ENCODE measurements around the gene FOXO3B.
"Not testable (repeated sequence)": the region's sequence is repeated elsewhere in the genome, so short reads cannot be mapped to it uniquely, and the experiment has no call there.

FOXO3B gene

DNA sequence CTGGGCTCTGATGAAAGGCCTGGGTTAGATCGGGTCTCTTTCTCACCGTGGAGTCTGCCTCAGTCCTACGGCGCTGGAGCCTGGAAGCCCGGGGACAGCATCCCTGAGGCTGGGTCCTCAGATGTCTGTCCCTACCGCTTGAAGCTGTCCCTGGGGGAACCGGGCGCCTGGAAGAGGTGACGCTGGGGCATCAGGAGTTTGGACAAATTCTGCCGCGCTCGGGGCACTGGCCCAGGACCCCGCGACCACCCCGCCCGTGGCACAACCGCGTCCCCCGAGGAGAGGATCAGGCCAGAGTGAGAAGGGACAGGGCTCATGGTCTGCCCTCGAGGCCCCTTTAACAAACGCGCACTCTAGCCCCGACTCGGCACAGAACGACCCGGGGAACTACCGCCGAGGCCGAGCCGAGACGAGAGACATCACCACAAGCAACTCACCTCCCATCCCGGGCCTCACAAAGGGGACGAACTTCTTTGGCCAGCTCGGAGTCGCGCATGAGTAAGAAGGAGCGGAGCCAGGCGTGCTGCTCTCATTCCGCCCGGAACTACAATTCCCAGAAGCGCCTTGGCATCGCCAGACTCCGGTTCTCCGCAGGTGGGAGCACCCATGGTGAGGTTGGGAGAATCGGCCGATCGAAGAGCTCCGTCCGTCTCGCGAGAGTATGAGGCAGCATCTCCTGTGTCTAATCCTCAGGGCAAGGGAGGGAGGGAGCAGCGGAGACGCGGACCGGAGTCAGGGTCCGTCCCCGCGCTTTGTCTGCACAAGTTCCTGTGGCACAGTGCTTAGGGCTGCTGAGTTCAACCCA is at the start of gene FOXO3B:
Gene FOXO3B (minus strand): TSS at position 548 of the 805 bp plus-strand sequence. CDS start 663 bp downstream, outside the sequence.
- peak; percentile 48 to 97 (median 86) for DNase-seq
- intact Hi-C loops (cut with DNase I), result not testable (repeated sequence)

DNA sequence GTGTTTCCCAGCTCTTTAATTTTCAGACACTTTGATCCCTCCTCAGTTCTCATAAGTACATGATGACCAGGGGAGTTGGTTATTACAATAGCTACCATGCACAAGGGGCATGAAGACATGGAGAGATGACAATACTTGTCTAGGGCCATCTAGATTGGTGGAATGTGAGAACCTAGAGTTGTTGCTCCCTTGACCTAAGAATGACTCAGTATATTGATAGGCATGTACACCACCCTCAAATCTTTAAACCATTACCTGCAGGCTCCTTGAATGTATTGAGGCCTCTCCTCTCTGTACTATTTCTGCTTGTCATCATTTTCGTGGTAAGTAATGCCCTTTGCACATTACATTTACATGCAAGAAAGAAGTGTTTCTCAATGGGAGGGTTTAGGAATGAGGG is 41.4 kb upstream of the FOXO3B start:
- DNase-seq; intact Hi-C loops (cut with DNase I): not testable (repeated sequence)

DNA sequence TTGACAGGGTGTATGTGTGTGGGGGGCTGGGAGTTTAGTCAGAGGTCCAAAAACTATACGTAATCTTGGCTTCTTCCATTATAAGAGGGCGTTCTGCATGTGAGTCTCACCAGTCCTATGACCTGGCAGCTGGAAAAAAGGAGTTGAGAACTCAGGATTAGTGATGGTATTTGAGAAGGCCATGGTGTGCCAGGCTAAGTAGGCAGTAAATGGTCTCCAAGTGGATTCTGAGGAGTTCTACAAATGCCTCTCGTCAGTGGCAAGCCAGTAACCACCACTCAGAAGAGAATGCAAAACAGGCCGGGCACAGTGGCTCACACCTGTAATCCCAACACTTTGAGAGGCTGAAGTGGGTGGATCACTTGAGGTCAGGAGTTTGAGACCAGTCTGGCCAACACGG is 40.5 kb upstream of the FOXO3B start:
- intact Hi-C loops (cut with DNase I); DNase-seq: not testable (repeated sequence)

DNA sequence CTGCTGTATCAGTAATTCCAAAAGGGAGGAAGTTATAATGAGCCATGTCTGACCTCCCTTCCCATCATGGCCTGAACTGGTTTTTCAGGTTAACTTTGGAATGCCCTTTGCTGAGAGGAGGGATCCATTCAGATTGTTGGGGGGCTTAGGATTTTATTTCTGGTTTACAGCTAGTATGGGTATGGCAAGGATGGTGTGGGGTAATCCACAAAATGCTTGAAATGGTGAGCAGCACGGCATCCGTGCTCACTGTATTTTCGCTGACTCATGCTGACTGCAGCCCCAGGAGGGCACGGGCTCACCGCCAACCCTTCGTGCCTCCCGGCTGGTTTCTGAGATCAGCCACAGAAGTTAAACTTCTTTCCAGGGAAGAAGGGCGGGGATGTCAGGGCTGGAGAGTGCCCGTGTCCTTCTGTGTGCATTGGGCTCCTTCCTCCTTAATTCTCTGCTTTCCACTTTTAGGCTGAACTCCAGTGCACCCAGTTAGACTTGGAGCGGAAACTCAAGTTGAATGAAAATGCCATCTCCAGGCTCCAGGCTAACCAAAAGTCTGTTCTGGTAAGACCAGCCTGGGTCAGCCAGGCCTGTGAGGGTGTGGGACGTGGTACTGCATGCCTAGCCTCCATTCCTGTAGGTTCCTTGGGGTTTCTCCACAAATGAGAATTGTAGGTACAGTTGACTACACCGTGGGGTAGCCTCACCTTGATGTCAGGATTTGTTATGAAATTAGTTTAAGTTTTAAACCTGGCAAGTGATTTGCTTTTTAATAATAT is 39.8 kb upstream of the FOXO3B start:
- DNase-seq; intact Hi-C loops (cut with DNase I): not testable (repeated sequence)

DNA sequence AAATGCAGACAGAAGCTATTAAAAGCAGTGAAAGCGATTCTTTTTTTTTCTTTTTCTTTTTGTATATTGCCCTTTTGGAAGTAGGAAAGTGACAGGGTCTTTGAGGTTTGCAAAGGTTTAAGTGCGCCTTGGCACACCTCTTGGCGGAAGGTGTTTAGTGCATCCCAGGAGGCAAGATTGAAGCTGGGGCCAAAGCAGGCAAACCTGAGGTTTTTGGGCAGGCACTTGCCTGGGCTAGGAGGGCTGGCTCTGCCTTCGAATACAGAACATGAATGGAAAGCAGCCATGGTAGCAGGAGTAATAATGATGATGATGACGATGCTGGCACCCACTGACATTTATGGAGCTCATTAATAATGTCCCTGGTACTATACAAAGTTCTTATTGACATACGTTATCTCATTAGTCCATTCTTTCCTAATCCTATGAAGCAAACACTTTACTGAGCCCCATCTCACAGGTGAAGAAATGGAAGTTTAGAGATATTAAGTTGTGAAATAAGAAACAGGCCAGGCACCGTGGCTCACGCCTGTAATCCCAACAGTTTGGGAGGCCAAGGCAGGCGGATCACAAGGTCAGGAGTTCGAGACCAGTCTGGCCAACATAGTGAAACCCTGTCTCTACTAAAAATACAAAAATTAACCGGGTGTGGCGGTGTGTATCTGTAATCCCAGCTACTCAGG is 37.5 kb upstream of the FOXO3B start:
- DNase-seq; intact Hi-C loops (cut with DNase I): not testable (repeated sequence)

DNA sequence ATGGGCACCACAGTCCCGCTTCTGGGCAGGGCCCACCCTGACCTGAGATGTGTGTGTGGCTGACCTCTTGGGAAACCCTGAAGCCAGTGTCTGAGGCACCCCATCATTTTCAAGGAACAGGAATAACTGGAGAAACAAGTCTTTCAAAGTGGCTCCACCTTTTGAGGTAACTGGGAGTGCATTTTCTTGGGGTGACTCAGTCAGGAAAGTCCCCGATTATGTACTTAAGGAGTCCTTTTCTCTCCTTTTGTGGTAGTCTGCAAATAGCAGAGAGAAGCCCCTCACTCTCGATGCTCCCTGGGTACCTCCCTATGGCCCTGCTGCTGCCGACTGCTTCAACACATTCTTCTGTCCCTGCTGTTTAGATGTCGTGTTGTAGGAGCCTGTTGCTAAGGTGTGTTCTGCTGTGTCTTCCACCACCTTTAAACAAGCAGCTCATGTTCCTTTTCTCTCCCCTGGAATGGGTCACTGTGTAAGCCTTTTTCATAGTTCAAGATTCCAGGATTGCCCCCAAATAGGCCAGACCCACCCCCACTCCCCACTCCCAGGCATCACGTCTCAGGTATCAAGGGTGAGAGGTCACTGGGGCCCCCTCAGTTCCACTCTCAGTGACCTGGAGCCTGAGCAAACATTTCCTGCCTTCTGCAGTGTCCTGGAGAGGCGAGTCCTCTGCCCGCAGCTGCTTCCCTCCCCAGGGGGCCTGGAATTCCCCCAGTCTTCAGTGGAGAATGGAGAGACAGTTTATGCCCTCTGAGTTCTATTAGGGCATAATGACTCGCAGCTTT is 36.7 kb upstream of the FOXO3B start:
- DNase-seq; intact Hi-C loops (cut with DNase I): not testable (repeated sequence)

DNA sequence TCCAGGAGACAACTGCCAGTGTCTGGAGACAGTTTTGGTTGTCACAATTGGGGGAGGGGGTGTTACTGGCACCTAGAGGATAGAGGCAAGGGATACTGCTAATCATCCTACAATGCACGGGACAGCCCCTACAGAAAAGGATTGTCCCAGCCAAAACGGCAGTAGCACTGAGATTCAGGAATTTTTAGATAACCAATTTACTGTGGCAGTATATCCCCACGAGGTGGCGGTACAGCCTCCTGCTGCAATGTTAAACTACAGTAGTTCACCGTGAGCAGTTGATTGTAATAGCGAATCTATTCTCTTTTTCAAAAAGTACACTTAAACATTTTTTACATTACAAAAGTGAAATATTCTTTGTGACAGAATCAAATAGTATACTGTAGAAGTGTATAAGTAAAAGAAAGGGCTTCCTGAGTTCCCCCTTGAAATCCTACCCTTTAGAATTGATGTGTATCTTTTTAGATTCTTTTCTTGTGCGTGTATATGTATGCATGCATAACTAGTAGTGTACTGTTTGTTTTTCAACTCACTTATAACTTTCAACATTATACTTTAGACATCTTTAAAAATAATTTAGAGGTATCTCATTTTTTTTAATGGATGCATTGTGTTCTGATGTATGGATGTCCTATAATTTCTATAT is 30.4 kb upstream of the FOXO3B start:
- peak; percentile 40 to 90 (median 76) for DNase-seq
- intact Hi-C loops (cut with DNase I), result not testable (repeated sequence)

DNA sequence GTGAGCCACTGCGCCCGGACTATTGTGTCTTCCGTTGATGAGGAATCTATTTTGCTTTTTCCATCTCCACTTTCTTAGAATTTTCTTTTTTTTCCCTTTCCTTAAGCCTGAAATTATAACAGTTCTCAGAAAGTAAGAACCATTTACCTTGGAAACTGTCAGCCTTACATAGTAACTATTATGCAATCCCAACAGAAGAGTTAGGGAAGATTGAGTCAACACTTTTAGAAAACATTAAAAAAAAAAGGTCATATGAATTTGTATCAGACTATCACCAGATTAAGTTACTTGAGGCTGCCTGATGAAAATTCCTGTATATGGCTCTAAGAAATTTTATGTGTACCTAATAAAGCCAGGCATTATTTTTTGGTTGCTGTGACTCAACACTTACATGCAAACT is 26.1 kb upstream of the FOXO3B start:
- intact Hi-C loops (cut with DNase I); DNase-seq: not testable (repeated sequence)

DNA sequence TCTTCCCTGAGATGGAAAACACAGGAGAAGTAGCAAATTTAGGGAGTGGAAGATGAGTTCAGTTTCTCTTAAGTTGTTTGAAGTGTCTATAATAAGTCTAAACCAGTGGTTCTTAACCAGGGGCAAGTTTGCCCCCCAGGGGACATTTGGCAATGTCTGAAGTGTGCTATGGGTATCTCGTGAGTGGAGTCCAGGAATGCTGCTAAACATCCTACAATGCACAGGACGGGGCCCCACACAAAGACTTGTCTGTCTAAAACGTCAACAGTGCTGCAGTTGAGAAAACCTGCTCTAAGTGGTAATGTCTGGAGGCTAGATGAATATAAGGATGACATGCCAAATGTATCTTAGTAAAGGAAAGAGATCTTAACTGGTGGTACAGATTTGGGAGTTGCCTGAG is 23.8 kb upstream of the FOXO3B start:
- DNase-seq; intact Hi-C loops (cut with DNase I): not testable (repeated sequence)

DNA sequence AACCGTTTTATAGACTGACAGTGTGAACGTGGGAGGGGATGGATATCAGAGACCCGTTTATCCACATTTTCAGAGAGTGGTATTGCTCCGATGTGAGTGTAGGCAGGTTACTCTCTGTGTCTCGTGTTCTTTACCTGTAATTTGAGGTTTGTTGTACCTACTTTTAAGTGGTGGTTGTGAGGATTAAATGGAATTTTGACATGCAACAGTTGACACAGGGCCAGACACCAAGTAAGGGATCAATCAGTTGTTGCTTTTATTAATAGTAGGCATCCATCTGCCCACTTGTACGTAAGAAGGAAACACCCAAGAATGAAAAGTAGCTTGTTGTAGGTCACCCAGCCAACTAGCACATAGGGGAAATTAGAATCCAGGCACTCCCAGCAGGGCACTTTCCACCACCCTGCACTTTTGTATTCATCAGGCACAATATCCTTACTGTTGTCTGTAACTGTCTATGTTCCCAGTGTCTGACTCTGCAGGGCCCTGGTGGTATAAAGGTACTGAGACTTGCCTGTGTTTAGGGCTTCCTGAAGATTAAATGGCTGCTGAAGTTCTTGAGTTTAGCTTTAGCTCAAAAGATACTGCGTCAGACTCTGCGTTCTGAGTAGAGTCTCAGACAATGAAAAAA is 16.5 kb upstream of the FOXO3B start:
- peak in 1 of 42 donors; percentile 8 for DNase-seq
- intact Hi-C loops (cut with DNase I), result not testable (repeated sequence)

DNA sequence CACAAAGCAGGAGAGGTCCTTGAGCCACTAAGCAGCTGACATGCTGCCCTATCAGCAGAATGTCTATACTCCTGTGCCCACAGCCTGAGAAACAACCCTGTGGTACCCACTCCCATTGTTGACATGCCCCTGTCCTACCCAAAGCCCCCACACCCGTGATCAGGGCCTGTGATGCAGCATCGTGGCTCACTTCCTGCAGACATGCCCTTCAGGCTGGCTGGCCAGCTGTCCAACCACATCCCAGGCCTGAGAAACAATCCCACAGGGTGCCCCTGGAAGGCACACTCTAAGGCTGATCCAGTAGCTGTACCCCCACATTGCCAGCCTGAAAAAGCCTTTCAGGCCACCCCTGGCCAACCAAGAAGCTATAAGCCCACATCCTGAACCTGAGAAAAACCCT is 13.0 kb upstream of the FOXO3B start:
- intact Hi-C loops (cut with DNase I); DNase-seq: not testable (repeated sequence)

DNA sequence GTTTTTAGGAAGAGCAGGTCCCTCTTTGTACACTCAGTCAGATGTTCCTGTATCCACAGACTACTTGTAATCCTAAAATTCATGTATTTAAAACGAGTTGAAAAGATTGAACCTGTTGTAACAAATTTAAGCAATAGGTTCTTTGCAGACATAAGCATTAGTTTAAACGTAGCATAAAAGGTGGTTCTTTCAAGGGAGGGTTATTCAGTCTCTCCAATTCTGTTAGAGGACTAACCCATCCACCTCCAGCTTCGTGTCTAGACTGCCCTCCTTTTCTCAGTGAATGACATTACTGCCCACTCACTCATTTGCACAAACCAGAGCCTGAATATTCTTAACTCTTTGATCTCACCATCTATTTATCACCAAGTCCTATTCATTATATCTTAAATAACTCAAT is 554 bp upstream of the FOXO3B start:
- intact Hi-C loops (cut with DNase I); DNase-seq: not testable (repeated sequence)

DNA sequence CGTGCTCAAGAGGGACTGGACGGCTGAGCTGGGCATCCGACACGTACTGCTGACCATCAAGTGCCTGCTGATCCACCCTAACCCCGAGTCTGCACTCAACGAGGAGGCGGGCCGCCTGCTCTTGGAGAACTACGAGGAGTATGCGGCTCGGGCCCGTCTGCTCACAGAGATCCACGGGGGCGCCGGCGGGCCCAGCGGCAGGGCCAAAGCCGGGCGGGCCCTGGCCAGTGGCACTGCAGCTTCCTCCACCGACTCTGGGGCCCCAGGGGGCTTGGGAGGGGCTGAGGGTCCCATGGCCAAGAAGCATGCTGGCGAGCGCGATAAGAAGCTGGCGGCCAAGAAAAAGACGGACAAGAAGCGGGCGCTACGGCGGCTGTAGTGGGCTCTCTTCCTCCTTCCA is 4.7 kb downstream of the FOXO3B start:
- DNase-seq; intact Hi-C loops (cut with DNase I): not testable (repeated sequence)

DNA sequence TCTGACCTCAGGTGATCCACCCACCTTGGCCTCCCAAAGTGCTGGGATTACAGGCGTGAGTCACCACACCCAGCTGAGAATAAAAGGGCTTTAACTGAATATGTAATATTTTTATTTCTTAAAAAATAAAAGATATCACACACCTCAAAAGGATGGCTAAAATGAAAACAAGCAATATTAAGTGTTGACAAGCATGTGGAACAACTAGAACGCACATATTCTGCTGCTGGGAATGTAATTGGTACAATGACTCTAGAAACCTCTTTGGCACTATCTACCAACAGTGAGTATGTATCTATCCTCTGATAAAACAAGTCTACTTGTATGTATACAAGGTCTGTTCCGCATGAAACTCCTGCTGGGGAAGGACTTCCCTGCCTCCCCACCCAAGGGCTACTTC is 5.2 kb downstream of the FOXO3B start:
- intact Hi-C loops (cut with DNase I), result not testable (repeated sequence)

DNA sequence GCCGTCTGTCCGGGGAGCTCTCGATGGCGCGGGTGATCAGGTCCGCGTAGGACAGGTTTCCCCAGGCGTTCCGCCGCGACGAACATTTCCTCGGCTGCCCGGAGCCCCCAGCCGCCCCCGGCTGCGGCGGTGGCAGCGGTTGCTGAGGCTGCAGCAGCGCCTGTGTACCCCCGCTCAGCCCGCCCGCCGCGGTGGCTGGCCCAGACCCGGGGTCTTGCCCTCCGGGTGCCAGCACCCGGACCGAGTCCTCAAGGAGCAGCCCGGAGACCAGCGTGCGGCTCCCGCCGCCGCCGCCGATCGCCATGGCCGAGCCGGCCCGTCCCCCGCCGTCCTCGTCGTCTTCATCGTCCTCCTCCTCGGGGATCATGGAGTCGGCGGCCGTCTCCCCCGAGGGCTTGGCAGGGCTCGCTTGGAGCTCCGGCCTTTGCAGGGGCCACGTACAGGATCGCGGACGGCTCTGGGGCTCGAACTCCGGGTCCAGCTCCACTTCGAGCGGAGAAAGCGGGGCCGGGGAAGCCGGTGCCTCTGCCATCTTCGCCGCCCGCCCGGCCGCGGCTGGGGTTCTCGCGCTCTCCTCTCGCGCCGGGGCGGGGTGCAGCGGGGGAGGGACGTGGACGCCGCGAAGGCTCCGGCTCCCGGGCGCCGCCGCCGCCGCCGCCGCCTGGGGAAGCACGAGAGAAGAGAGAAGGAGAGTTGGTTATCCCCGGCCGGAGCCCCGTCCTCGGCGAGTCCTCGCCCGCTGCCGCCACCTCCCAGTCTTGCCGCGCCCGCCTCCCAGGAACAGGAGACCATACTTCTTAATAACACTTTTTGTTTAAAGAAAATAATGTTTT is 9.5 kb downstream of the FOXO3B start:
- intact Hi-C loops (cut with DNase I); DNase-seq: not testable (repeated sequence)

More for the DNA sequence above, 5.2 kb downstream of the FOXO3B start:
- not testable (repeated sequence) for DNase-seq

DNA sequence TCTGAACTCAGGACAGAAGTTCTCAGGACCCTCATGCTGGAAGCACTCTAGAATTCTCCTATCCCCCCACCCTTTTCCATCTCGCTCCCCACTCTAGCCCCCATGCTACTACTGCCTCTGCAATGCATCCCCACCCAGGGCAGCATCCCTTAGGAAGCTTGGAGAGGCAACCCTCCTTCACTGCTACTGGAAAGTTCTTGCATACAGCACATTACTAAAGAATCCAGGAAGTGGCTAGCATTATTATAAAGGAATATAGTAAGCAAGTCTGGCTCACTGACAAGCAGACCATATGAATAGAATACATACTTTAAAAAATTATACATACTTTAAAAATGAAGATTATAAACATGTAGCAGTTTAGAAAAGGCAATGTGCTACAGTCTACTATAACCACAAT is 13.5 kb downstream of the FOXO3B start:
- DNase-seq; intact Hi-C loops (cut with DNase I): not testable (repeated sequence)

DNA sequence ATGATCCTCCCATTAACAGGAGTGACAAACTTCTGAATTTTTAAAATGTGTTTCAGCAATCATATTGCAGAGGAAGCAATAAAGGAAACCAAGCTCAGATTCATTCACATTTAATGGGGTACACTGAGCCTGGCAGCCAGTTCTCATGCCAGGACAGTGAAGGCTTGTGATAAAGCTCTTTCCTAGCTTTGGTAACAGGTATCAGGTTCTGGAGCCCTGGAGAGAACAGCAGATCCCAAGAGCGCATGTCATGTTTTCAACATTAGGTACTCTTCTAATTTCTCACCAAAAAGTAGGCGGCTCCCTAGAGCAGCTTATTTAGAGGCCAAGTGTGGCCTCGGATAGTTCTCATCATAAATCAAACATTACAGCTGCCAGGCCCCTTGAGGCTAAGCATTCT is 14.6 kb downstream of the FOXO3B start:
- intact Hi-C loops (cut with DNase I); DNase-seq: not testable (repeated sequence)

Measured in head of caudate nucleus (tissue), 42 donors.